ENCODE results near the gene PREX1.

DNA sequence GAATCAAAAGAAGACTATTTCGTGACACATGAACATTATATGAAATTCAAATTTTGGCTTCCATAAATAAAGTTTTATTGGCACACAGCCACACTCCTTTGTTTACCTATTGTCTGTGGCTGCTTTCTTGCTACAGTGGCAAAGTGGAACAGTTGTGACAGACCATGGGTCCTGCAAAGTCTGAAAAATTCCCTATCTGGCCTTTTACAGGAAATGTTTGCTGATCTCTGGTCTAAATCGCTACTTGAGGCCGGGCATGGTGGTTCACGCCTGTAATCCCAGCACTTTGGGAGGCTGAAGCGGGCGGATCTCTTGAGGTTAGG lies 23.1 kb upstream of the PREX1 start:
- TF ChIP-seq, protein P1, sequence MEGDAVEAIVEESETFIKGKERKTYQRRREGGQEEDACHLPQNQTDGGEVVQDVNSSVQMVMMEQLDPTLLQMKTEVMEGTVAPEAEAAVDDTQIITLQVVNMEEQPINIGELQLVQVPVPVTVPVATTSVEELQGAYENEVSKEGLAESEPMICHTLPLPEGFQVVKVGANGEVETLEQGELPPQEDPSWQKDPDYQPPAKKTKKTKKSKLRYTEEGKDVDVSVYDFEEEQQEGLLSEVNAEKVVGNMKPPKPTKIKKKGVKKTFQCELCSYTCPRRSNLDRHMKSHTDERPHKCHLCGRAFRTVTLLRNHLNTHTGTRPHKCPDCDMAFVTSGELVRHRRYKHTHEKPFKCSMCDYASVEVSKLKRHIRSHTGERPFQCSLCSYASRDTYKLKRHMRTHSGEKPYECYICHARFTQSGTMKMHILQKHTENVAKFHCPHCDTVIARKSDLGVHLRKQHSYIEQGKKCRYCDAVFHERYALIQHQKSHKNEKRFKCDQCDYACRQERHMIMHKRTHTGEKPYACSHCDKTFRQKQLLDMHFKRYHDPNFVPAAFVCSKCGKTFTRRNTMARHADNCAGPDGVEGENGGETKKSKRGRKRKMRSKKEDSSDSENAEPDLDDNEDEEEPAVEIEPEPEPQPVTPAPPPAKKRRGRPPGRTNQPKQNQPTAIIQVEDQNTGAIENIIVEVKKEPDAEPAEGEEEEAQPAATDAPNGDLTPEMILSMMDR (conservative IDR thresholded peaks at IDR 0.05) = no peak
- no peak for TF ChIP-seq EZH2 (IDR thresholded peaks at IDR 0.05; ENCODE audit: low read depth)

Data from PC-9 (cell line).